Right atrium auricular region (tissue), 2 donors: Measurements from ENCODE around the gene TRIM47. TPM values are rescaled to one million over a fixed set of nuclear protein-coding genes. Genes with fewer than 3 reads are reported as not detected.

Experiments
- DNase-seq: peaks from one replicate; pipeline ENCODE4 v3.0.0-alpha.2; 2019; ENCODE audit warnings: low spot score
- H3K27ac ChIP-seq, 2 donors: fragments of 200-600 bp; sonication (generic); 1 replicate in 1 of 2; 2 replicates in 1 of 2; pipeline ENCODE4 v1.5.1; 2016 to 2019
- H3K27me3 ChIP-seq, 2 donors: fragments of 200-600 bp; sonication (generic); one replicate each; pipeline versions ENCODE4 v1.5.1 to v1.6.0; 2017 to 2019
- H3K36me3 ChIP-seq: fragments of 200-600 bp; sonication (generic); one replicate; pipeline ENCODE4 v1.5.1; 2016
- H3K4me1 ChIP-seq, 2 donors: fragments of 200-600 bp; sonication (generic); one replicate each; pipeline versions ENCODE4 v1.5.1 to v1.6.0; 2017 to 2019
- H3K4me3 ChIP-seq, 2 donors: fragments of 200-600 bp; sonication (generic); 1 replicate in 1 of 2; 2 replicates in 1 of 2; pipeline ENCODE4 v1.5.1; 2017 to 2019; ENCODE audit warnings: mild to moderate bottlenecking in 1 of 2, moderate library complexity in 1 of 2
- H3K9me3 ChIP-seq, 2 donors: fragments of 200-600 bp; sonication (generic); one replicate each; pipeline ENCODE4 v1.5.1; 2019
- CTCF ChIP-seq, 2 donors: fragments of 200-600 bp; sonication (generic); IDR thresholded peaks; one replicate each; pipeline ENCODE4 v1.5.1; 2019; ENCODE audit warnings: antibody characterized with exemption in 2 of 2
- total RNA-seq, 2 donors: library from RNA; depleted of rRNA; stranded (reverse); fragments of >200 nt; gene quantifications; one replicate each; pipeline ENCODE4 v1.1.0, GENCODE V29; 2016

Gene TRIM47
- total RNA-seq, 2 donors from 2014 or later: 16.8 to 24.8 TPM

- H3K27ac ChIP-seq: peak overlapping the region; percentile 91
- peaks cover 0 to 27% of the 10 kb centered on the region in 2 donors for H3K4me1 ChIP-seq
- no peaks in the 10 kb centered on the region for H3K27me3 ChIP-seq
- peak overlapping the region; percentile 63 to 74 for H3K4me3 ChIP-seq
- H3K36me3 ChIP-seq: peaks cover 45% of the 10 kb centered on the region
- no peak for DNase-seq
- no peaks in the 10 kb centered on the region for H3K9me3 ChIP-seq
- TF ChIP-seq CTCF (IDR thresholded peaks at IDR 0.05): peak in 1 of 2 donors; percentile 16
Observed at GRCh38 chr17:75895370-75896155, 17.2 kb upstream of the TRIM47 start.

GRCh38 chr17:75894049-75894733 is 15.8 kb upstream of the TRIM47 start:
- no peak for TF ChIP-seq CTCF (IDR thresholded peaks at IDR 0.05)
- H3K36me3 ChIP-seq: peaks cover 33% of the 10 kb centered on the region
- H3K9me3 ChIP-seq: no peaks in the 10 kb centered on the region
- H3K27ac ChIP-seq: no peak overlapping the region
- DNase-seq: no peak
- no peaks in the 10 kb centered on the region for H3K27me3 ChIP-seq
- no peak overlapping the region for H3K4me3 ChIP-seq
- peaks cover 0 to 27% of the 10 kb centered on the region in 2 donors for H3K4me1 ChIP-seq

- Histone ChIP-seq H3K9me3 (no peaks in the 10 kb centered on the region), H3K4me3 (no peak overlapping the region), H3K36me3 (peaks cover 25% of the 10 kb centered on the region), H3K27ac (no peak overlapping the region), H3K27me3 (no peaks in the 10 kb centered on the region), H3K4me1 (peaks cover 0 to 27% of the 10 kb centered on the region in 2 donors)
- TF ChIP-seq CTCF (IDR thresholded peaks at IDR 0.05): no peak
- no peak for DNase-seq
Observed at GRCh38 chr17:75893305-75894048, 15.1 kb upstream of the TRIM47 start.

GRCh38 chr17:75892556-75893224 is 14.3 kb upstream of the TRIM47 start:
- peaks cover 21% of the 10 kb centered on the region for H3K36me3 ChIP-seq
- DNase-seq: no peak
- no peak for TF ChIP-seq CTCF (IDR thresholded peaks at IDR 0.05)

More at GRCh38 chr17:75892556-75893224, 14.3 kb upstream of the TRIM47 start:
- H3K27ac ChIP-seq: no peak overlapping the region
- no peak overlapping the region for H3K4me3 ChIP-seq
- no peaks in the 10 kb centered on the region for H3K27me3 ChIP-seq
- no peaks in the 10 kb centered on the region for H3K9me3 ChIP-seq
- H3K4me1 ChIP-seq: peaks cover 0 to 27% of the 10 kb centered on the region in 2 donors
